ENCODE results near the gene KCNJ8. TPM values are rescaled to one million over a fixed set of nuclear protein-coding genes. Genes with fewer than 3 reads are reported as not detected.

KCNJ8 gene
- total RNA-seq, 1 experiment from 2014 or later: not detected

- H3K27ac ChIP-seq (ENCODE audit: low read length): no peak overlapping the region
- intact Hi-C loops (cut with micrococcal nuclease; ENCODE audit: unreplicated experiment) (no loop called here), in situ Hi-C loops (cut with HindIII; ENCODE audit: low pct_unique_long_range_greater_than_20kb, low sequenced_read_pairs) (no loop called here)
- no TSS peak for BruUV-seq (replicated peaks)
- ATAC-seq (no peak), DNase-seq (ENCODE audit: low read depth, low spot score) (no peak)
- H3K4me3 ChIP-seq (ENCODE audit: low read depth in 2 of 2, low read length in 2 of 2): no peak overlapping the region
- H3K36me3 ChIP-seq (ENCODE audit: control insufficient read depth, insufficient read depth, low read length): no peaks in the 10 kb centered on the region
- ChIA-PET CTCF (no interaction called here), POLR2A (no interaction called here)
- no peaks in the 10 kb centered on the region for H3K4me1 ChIP-seq (ENCODE audit: control insufficient read depth, insufficient read depth, low read length)
- H3K27me3 ChIP-seq (ENCODE audit: control insufficient read depth, insufficient read depth, low read length): no peaks in the 10 kb centered on the region
- no peaks in the 10 kb centered on the region for H3K9me3 ChIP-seq (ENCODE audit: control insufficient read depth, insufficient read depth, low read depth, low read length)
- TF ChIP-seq CTCF (IDR thresholded peaks at IDR 0.05) (no peak), TCF7L2 (IDR thresholded peaks at IDR 0.05; ENCODE audit: low read depth, low read length) (no peak), POLR2AphosphoS5 (IDR thresholded peaks at IDR 0.05; ENCODE audit: low read depth, low read length) (no peak), REST (IDR thresholded peaks at IDR 0.05; ENCODE audit: insufficient read depth in 1 of 2, low read depth in 2 of 2, low read length in 1 of 2) (no peak), SIN3A (IDR thresholded peaks at IDR 0.05; ENCODE audit: borderline replicate concordance, insufficient read depth, low read depth, low read length) (no peak)
Measured at GRCh38 chr12:21717767-21718166, 56.7 kb downstream of the KCNJ8 start.

- ChIA-PET POLR2A (no interaction called here), CTCF (no interaction called here)
- ATAC-seq (no peak), DNase-seq (ENCODE audit: low read depth, low spot score) (no peak)
- Histone ChIP-seq H3K27me3 (ENCODE audit: control insufficient read depth, insufficient read depth, low read length) (no peaks in the 10 kb centered on the region), H3K36me3 (ENCODE audit: control insufficient read depth, insufficient read depth, low read length) (no peaks in the 10 kb centered on the region), H3K4me1 (ENCODE audit: control insufficient read depth, insufficient read depth, low read length) (no peaks in the 10 kb centered on the region), H3K9me3 (ENCODE audit: control insufficient read depth, insufficient read depth, low read depth, low read length) (no peaks in the 10 kb centered on the region), H3K27ac (ENCODE audit: low read length) (no peak overlapping the region), H3K4me3 (ENCODE audit: low read depth in 2 of 2, low read length in 2 of 2) (no peak overlapping the region)
- BruUV-seq (replicated peaks): no TSS peak
- in situ Hi-C loops (cut with HindIII; ENCODE audit: low pct_unique_long_range_greater_than_20kb, low sequenced_read_pairs): no loop called here
- intact Hi-C loops (cut with micrococcal nuclease; ENCODE audit: unreplicated experiment): no loop called here
- TF ChIP-seq REST (IDR thresholded peaks at IDR 0.05; ENCODE audit: insufficient read depth in 1 of 2, low read depth in 2 of 2, low read length in 1 of 2) (no peak), TCF7L2 (IDR thresholded peaks at IDR 0.05; ENCODE audit: low read depth, low read length) (no peak), SIN3A (IDR thresholded peaks at IDR 0.05; ENCODE audit: borderline replicate concordance, insufficient read depth, low read depth, low read length) (no peak), CTCF (IDR thresholded peaks at IDR 0.05) (no peak), POLR2AphosphoS5 (IDR thresholded peaks at IDR 0.05; ENCODE audit: low read depth, low read length) (no peak)
Measured at GRCh38 chr12:21715386-21715785, 59.1 kb downstream of the KCNJ8 start.

Other genes with a start within 250 kb of the KCNJ8 start
- gene SPX, start 248.4 kb downstream of the KCNJ8 start, total RNA-seq (2021; ENCODE audit: unreplicated experiment): 0.13 TPM
- not detected for gene GYS2, start 169.9 kb downstream of the KCNJ8 start, total RNA-seq (2021; ENCODE audit: unreplicated experiment)
- 552 TPM for gene LDHB, start 116.9 kb downstream of the KCNJ8 start, total RNA-seq (2021; ENCODE audit: unreplicated experiment)
- gene ABCC9, start 166.7 kb upstream of the KCNJ8 start, total RNA-seq (2021; ENCODE audit: unreplicated experiment): 0.03 TPM